Heart left ventricle (tissue), 16 donors: ENCODE results near the gene BBC3. TPM values are rescaled to one million over a fixed set of nuclear protein-coding genes. Genes with fewer than 3 reads are reported as not detected.

Experiments used
- ATAC-seq, 4 donors: fragments of 200-7000 bp; cut with Tn5 transposase; one replicate each; pipeline ENCODE4 v1.9.1; 2020 to 2022; ENCODE audit warnings: moderate library complexity in 4 of 4, mild to moderate bottlenecking in 3 of 4, moderate number of reproducible peaks in 1 of 4
- DNase-seq, 5 donors: peaks; one replicate each; pipeline ENCODE4 v3.0.0-alpha.2; 2020
- H3K27ac ChIP-seq, 12 donors: fragments of 200-600 bp; sonication (generic) in 4 of 12; one replicate each; pipeline versions ENCODE4 v1.5.0 to v1.8.0; 2016 to 2022; ENCODE audit warnings: mild to moderate bottlenecking in 2 of 12
- H3K27me3 ChIP-seq, 9 donors: fragments of 200-600 bp; sonication (generic) in 2 of 9; one replicate each; pipeline versions ENCODE4 v1.5.1 to v1.8.0; 2016 to 2022; ENCODE audit warnings: mild to moderate bottlenecking in 3 of 9
- H3K36me3 ChIP-seq, 9 donors: fragments of 200-600 bp; sonication (generic) in 2 of 9; one replicate each; pipeline versions ENCODE4 v1.5.0 to v1.8.0; 2018 to 2022; ENCODE audit warnings: mild to moderate bottlenecking in 2 of 9
- H3K4me1 ChIP-seq, 12 donors: fragments of 200-600 bp; sonication (generic) in 4 of 12; one replicate each; pipeline versions ENCODE4 v1.5.0 to v1.8.0; 2016 to 2022; ENCODE audit warnings: mild to moderate bottlenecking in 3 of 12
- H3K4me3 ChIP-seq, 12 donors: fragments of 200-600 bp; sonication (generic) in 4 of 12; one replicate each; pipeline versions ENCODE4 v1.5.0 to v1.8.0; 2017 to 2022; ENCODE audit warnings: mild to moderate bottlenecking in 9 of 12, moderate library complexity in 4 of 12
- H3K9me3 ChIP-seq, 12 donors: fragments of 200-600 bp; sonication (generic) in 4 of 12; one replicate each; pipeline versions ENCODE4 v1.5.0 to v1.8.0; 2016 to 2022; ENCODE audit warnings: mild to moderate bottlenecking in 1 of 12
- POLR2A ChIP-seq, 2 donors: fragments of 450-650 bp; IDR thresholded peaks; one replicate each; pipeline ENCODE4 v1.6.1; 2017; ENCODE audit warnings: antibody characterized with exemption in 2 of 2, mild to moderate bottlenecking in 2 of 2, moderate library complexity in 2 of 2
- WGBS, 4 donors: extraction: QIAGEN DNeasy Blood & Tissue Kit in 2 of 4; methylation state at CpG; one replicate each; pipeline versions ENCODE4 v1.1.5 to v1.1.7; 2013 to 2018; 5-methylcytosine and 5-hydroxymethylcytosine counted together
- intact Hi-C, 10 donors: fragments of 100-400 bp; cut with DNase I; formaldehyde crosslinking; loops; one replicate each; pipeline versions ENCODE4 v1.11.1 to v1.14.2; 2022
- polyA plus RNA-seq, 2 donors: library from polyadenylated mRNA; stranded (reverse); fragments of 200-250 nt; gene quantifications; one replicate each; pipeline ENCODE4 v1.2.3, GENCODE V29; 2013
- total RNA-seq, 9 donors: library from RNA; depleted of rRNA in 2 of 9; stranded (reverse); fragments of >200 nt in 2 of 9; fragmentation: NEBNext Ultra II Directional in 3 of 9; extraction: Animal tissue kit (Norgen Biotek cat#: 25700) in 3 of 9; gene quantifications; one replicate each; pipeline versions ENCODE4 v1.1.0 to v1.2.4, GENCODE V29; 2016 to 2023
- TF ChIP-seq, protein P1 (sequence below), 12 donors: fragments of 200-600 bp; sonication (generic) in 4 of 12; IDR thresholded peaks; one replicate each; pipeline versions ENCODE4 v1.5.0 to v1.8.0; 2018 to 2022; ENCODE audit warnings: antibody characterized with exemption in 12 of 12, mild to moderate bottlenecking in 5 of 12
- donor health status: ischemic (EF 13 %, LVEDD 7.1; RV severe dilation, severe dysfunction).
- donor health status: healthy with polysubstance abuse.
- donor health status: DM: no; HTN: yes; CAD: no.
- donor health status: DM: no; HTN: no; CAD: no.
- donor health status: ischemic (EF 25% LVEDD 6.9; RV normal size, moderate dysfunction).
- donor health status: ischemic (EF 25% LVEDD 5.7; RV mildly dilated, moderate dysfunction).
- donor health status: healthy.
- donor health status: DM: yes; HTN: yes; CAD: no.
- donor health status: ischemic (EF 35%, LVEDD 5.7; RV mildly dilated, moderate dysfunction).
- donor health status: nonischemic (EF 11% LVEDD 7.7; RV severe dilation, severe dysfunction).
- donor health status: DM: yes; HTN: yes; CAD: no.
- donor health status: PGD.
- donor health status: ischemic (EF 29% LVEDD 5.4; RV normal size, mild dysfunction).
- donor health status: nonischemic (EF 23%, LVEDD 6.1; RV moderate dilation, normal function).

BBC3 gene
- total and polyA plus RNA-seq, 11 donors = 1.9 to 5.4 (median 4.6) TPM

DNA sequence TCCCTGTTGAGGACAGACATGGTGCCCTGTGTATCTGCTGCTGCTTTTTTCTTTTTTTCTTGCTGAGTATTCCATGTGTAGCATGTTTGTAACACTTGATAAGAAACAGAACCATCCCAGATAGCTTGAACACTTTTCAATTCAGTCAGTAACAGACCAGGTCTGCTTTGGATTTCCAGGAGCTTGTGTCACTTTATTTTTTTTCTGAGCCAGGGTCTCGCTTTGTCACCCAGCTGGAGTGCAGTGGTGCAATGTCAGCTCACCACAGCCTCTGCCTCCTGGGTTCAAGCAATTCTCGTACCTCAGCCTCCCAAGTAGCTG lies 43.7 kb downstream of the BBC3 start:
- Histone ChIP-seq H3K36me3 (peaks cover 0 to 49% (median 2%) of the 10 kb centered on the region in 9 donors), H3K4me1 (peaks cover 0 to 46% (median 25%) of the 10 kb centered on the region in 12 donors), H3K27ac (peak overlapping the region in 2 of 12 donors; percentile 49 to 71), H3K4me3 (no peak overlapping the region), H3K27me3 (no peaks in the 10 kb centered on the region), H3K9me3 (no peaks in the 10 kb centered on the region)
- WGBS, 4 donors = 68 to 95% (median 79%) methylated on average over 2 of the region's 2 CpGs
- TF ChIP-seq, protein P1, sequence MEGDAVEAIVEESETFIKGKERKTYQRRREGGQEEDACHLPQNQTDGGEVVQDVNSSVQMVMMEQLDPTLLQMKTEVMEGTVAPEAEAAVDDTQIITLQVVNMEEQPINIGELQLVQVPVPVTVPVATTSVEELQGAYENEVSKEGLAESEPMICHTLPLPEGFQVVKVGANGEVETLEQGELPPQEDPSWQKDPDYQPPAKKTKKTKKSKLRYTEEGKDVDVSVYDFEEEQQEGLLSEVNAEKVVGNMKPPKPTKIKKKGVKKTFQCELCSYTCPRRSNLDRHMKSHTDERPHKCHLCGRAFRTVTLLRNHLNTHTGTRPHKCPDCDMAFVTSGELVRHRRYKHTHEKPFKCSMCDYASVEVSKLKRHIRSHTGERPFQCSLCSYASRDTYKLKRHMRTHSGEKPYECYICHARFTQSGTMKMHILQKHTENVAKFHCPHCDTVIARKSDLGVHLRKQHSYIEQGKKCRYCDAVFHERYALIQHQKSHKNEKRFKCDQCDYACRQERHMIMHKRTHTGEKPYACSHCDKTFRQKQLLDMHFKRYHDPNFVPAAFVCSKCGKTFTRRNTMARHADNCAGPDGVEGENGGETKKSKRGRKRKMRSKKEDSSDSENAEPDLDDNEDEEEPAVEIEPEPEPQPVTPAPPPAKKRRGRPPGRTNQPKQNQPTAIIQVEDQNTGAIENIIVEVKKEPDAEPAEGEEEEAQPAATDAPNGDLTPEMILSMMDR (IDR thresholded peaks at IDR 0.05) = no peak
- no peak for TF ChIP-seq POLR2A (IDR thresholded peaks at IDR 0.05)
- DNase-seq = no peak
- intact Hi-C loops = no loop called here
- no peak for ATAC-seq

DNA sequence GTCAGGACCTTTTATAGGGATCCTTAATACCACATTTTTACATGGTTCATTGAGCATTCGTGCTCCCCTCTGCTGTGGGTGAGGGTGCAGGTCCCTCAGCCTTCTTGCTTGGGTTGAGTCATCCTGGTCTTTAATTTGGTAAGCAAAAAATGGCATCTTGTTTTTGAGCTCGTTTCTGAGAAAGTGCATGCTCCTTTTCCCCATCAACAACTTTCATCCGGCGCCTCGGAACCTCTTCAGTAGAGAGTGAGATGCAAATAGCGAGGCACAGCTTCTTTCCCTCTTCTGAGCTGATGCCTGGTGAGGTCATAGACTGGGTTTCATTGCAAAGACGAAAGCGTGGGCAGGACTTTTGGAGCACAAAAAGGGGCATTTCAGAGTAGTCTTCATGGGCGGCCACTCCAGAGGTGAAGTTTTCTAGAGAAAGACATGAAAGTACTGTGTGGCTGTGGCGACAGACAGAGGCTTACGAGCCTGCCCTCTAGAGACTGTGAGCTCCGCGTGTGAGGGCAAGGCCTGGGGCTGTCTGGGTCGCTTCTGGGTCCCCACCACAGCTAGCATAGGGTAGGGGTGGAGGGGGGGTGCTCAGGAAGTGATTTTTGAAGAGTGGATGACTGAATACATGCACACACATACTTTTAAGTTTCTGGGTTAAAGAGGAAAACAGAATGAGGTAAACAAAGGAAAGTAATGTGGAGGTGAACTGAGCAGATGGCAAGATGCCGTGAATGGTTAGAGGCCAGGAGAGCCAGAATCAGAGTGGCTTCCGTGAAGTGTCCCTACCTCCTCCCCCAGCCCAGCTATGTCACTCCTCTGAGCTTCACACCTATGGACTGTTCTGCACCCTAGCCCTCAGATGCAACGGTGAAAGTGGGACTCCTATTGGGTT lies 44.3 kb downstream of the BBC3 start:
- Histone ChIP-seq H3K27ac (peak overlapping the region in 2 of 12 donors; percentile 49 to 71), H3K4me1 (peaks cover 0 to 46% (median 25%) of the 10 kb centered on the region in 12 donors), H3K27me3 (no peaks in the 10 kb centered on the region), H3K36me3 (peaks cover 0 to 55% (median 3%) of the 10 kb centered on the region in 9 donors), H3K9me3 (no peaks in the 10 kb centered on the region), H3K4me3 (no peak overlapping the region)
- ATAC-seq (no peak), DNase-seq (no peak)
- 77 to 83% (median 81%) methylated on average over 17 of the region's 17 CpGs for WGBS, 4 donors
- no peak for TF ChIP-seq POLR2A (IDR thresholded peaks at IDR 0.05)
- TF ChIP-seq, protein P1 (IDR thresholded peaks at IDR 0.05) = no peak
- intact Hi-C loops = no loop called here

DNA sequence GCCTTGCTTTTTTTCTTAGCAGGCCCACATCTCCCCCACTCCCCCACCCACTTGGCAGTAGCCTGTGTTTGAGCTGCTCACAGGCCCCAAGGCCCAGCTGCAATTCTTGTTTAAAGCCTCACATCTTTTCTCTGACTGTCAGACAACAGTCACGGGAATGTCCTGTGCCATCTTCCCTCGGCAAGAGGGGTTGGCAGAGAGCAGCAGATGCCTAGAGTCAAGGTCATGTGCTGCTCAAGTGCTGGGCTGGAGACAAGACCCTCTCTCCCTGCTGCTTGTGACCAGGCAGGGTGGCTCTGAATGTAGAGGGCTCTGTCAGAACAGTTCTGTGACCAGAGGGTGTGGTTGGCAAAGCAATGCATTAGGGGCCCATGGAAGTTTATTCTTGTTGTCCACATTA lies 47.4 kb downstream of the BBC3 start:
- Histone ChIP-seq H3K4me1 (peaks cover 0 to 26% (median 9%) of the 10 kb centered on the region in 12 donors), H3K4me3 (no peak overlapping the region), H3K9me3 (no peaks in the 10 kb centered on the region), H3K36me3 (peaks cover 0 to 65% (median 12%) of the 10 kb centered on the region in 9 donors), H3K27ac (peak overlapping the region in 6 of 12 donors; percentile 37 to 71 (median 48)), H3K27me3 (no peaks in the 10 kb centered on the region)
- no peak for DNase-seq
- TF ChIP-seq, protein P1 (IDR thresholded peaks at IDR 0.05) = no peak
- TF ChIP-seq POLR2A (IDR thresholded peaks at IDR 0.05) = no peak
- intact Hi-C loops = no loop called here
- 35 to 52% (median 44%) methylated on average over 2 of the region's 2 CpGs for WGBS, 4 donors
- peak in 2 of 4 donors; percentile 25 to 43 for ATAC-seq

DNA sequence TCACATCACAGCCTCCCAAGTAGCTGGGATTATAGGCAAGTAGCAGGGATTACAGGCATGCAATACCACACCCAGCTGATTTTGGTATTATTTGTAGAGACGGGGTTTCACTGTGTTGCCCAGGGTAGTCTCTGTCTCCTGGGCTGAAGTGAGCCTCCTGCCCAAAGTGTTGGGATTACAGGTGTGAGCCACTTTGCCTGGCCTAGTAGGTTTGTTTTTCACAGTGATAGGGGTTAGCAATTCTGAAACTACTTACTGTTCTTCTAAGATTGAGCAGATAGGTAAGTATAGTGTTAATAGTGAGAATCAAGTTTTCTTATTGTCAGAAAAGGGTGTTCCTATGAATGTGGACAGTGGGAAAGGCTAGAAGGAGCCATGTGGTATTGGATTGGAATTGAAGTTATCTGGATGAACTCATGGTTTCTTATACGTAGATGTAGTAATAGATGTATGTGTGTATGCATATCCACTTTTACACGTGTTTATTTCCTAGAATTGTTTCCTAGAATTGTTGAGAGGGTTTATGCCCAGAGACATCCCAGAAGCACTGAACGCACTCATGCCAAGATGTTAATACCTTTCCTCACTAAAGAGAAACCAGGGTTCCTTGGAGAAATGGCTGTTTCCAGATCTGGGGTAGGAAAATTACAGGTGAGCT lies 51.2 kb downstream of the BBC3 start:
- TF ChIP-seq, protein P1 (IDR thresholded peaks at IDR 0.05) = no peak
- TF ChIP-seq POLR2A (IDR thresholded peaks at IDR 0.05) = no peak
- 78 to 84% (median 81%) methylated on average over 4 of the region's 4 CpGs for WGBS, 4 donors

More for the DNA sequence above, 51.2 kb downstream of the BBC3 start:
- Histone ChIP-seq H3K4me3 (no peak overlapping the region), H3K27me3 (no peaks in the 10 kb centered on the region), H3K9me3 (no peaks in the 10 kb centered on the region), H3K36me3 (peaks cover 0 to 76% (median 12%) of the 10 kb centered on the region in 9 donors), H3K27ac (no peak overlapping the region), H3K4me1 (peaks cover 8 to 53% (median 31%) of the 10 kb centered on the region in 12 donors)
- ATAC-seq (no peak), DNase-seq (no peak)
- intact Hi-C loops = no loop called here
